MG63 (cell line): ENCODE data around the gene TEDDM1. TPM values are rescaled to one million over a fixed set of nuclear protein-coding genes. Genes with fewer than 3 reads are reported as not detected.

Experiments used
- DNase-seq: peaks from one replicate; pipeline ENCODE4 v3.0.0-alpha.2; 2020
- H3K27me3 ChIP-seq: fragments of 250-450 bp; sonication (Bioruptor Pico); 2 replicates; pipeline ENCODE4 v1.5.1; 2020; ENCODE audit warnings: mild to moderate bottlenecking, moderate library complexity
- H3K36me3 ChIP-seq: fragments of 250-450 bp; sonication (Bioruptor Pico); 2 replicates; pipeline ENCODE4 v1.5.1; 2020; ENCODE audit warnings: mild to moderate bottlenecking, moderate library complexity
- H3K4me3 ChIP-seq: fragments of 250-450 bp; sonication (Bioruptor Pico); 2 replicates; pipeline ENCODE4 v1.5.1; 2020; ENCODE audit warnings: mild to moderate bottlenecking, moderate library complexity
- H3K9me3 ChIP-seq: fragments of 250-450 bp; sonication (Bioruptor Pico); 2 replicates; pipeline ENCODE4 v1.5.1; 2020; ENCODE audit warnings: mild to moderate bottlenecking, moderate library complexity
- total RNA-seq: library from RNA; depleted of rRNA; stranded (reverse); fragments of >200 nt; shearing (Covaris generic); gene quantifications from 2 replicates; pipeline ENCODE4 v1.2.3, GENCODE V29; 2014; ENCODE audit warnings: low replicate concordance; rRNA removed

Gene TEDDM1
- total RNA-seq, 1 experiment from 2014 or later, result not detected

DNA sequence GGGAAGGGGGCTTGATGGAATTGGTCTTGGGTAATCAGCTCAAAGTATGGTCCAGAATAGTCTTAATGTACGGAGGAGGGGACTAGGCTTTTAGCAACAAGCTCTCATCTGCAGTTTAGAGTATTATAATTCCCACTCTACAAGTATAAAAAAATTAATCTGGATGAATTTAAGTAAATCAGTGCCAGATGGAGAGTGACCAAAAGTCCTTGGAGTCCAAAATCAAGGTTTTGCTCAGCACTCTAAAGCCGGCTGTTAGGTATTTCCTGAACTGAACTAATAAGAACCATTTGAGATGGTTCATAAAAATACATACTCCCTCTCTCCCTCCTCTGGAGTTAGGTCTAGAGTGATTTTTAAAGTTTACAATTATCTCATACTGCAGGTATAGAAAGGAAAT is 32.5 kb downstream of the TEDDM1 start:
- DNase-seq, result no peak
- H3K9me3 ChIP-seq, result no peaks in the 10 kb centered on the region
- H3K36me3 ChIP-seq, result no peaks in the 10 kb centered on the region

DNA sequence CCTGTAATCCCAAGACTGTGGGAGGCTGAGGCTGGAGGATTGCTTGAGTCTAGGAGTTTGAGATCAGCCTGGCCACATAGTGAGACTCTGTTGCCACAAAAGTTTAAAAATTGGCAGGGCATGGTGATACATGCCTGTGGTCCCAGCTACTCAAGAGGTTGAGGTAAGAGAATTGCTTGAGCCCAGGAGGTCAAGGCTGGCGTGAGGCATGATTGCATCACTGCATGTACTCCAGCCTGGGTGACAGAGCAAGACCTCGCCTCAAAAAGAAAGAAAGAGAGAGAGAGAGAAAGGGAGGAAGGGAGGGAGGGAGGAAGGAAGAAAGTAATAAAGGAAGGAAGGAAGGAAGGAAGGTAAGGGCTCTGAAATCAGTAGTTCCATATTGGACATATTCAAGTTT is 33.9 kb downstream of the TEDDM1 start:
- no peaks in the 10 kb centered on the region for H3K27me3 ChIP-seq
- H3K9me3 ChIP-seq, result no peaks in the 10 kb centered on the region
- DNase-seq, result peak; percentile 23
- no peaks in the 10 kb centered on the region for H3K36me3 ChIP-seq
- H3K4me3 ChIP-seq, result no peak overlapping the region

More for the DNA sequence above, 32.5 kb downstream of the TEDDM1 start:
- no peaks in the 10 kb centered on the region for H3K27me3 ChIP-seq
- no peak overlapping the region for H3K4me3 ChIP-seq

DNA sequence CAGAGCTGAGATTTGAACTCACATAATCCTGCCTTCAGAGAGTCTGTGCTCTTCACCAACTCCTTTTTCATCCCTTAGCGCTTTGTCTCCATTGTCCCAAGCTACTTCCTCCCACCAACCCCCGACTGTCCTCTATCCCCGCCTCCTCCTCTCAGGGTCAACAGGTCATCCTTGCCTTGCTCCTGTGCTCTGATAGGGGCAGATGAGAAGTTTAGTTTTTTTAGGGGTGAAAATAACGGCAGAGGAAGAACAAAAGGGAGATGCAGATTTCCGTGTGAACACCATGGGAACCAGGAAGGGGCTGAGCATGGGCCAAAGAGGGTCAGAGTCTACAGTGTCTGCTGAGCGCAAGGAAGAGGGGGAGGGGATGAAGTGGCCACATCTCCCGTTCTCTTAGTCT is 40.8 kb downstream of the TEDDM1 start:
- H3K27me3 ChIP-seq, result no peaks in the 10 kb centered on the region
- no peaks in the 10 kb centered on the region for H3K9me3 ChIP-seq
- no peak for DNase-seq
- H3K4me3 ChIP-seq, result no peak overlapping the region
- H3K36me3 ChIP-seq, result no peaks in the 10 kb centered on the region

DNA sequence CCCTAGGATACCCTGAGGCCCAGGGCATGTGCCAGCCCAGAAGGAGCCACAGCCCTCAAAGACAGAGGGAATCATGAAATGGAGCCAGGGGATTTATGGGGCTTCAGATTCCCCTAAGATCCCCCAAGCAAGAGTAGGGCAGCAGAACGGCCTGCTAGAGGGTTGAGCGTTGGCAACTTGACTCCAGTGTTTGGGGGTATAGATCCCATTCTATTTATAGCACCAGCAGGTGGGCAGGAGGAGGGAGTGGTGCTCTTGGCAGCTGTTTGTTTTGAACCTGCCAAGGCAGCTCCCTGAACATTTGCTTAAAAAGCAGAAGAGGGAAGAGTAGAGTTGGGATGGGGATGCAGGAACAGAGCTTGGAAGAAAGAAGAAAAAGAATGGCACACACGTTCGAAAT is 42.6 kb downstream of the TEDDM1 start:
- H3K9me3 ChIP-seq, result no peaks in the 10 kb centered on the region
- no peaks in the 10 kb centered on the region for H3K27me3 ChIP-seq
- no peaks in the 10 kb centered on the region for H3K36me3 ChIP-seq
- DNase-seq, result no peak
- no peak overlapping the region for H3K4me3 ChIP-seq

DNA sequence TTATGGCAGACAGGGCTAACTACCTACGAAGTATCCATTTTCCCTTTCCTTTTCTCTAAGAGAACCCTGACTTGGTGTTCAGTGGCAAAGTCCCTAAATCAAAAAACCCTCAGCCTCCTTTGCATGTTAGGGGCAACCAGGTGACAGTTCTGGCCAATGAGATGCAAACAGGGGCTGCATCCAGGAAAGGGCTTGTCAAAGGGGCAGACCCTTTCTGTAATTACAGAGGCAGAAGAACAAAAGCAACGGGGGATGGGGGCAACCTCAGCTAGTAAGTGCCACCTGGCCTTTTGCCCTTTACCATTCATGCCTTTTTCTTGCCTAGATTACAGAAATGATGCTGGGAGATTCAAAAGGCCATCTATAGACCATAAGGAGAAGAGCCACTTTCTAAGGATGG is 43.3 kb downstream of the TEDDM1 start:
- no peaks in the 10 kb centered on the region for H3K36me3 ChIP-seq
- no peak for DNase-seq
- H3K27me3 ChIP-seq, result no peaks in the 10 kb centered on the region

DNA sequence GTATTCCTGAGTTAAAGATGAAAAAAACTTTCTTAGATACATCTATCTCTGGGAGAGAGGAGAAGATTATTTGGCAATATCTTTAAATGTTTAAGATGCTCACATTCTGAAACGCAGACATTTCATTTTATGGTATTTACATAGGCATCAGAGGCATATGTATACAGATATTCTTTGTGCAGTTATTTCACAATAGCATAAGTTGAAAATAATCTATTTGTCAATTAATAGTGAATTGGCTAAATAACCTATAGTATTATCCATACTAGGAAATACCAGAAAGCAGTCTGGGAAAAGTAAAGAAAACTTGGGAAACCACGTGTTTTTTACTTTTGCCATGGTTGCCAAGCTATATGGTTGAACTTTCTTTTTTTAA is 44.8 kb downstream of the TEDDM1 start:
- H3K4me3 ChIP-seq, result no peak overlapping the region
- DNase-seq, result no peak
- no peaks in the 10 kb centered on the region for H3K9me3 ChIP-seq
- no peaks in the 10 kb centered on the region for H3K27me3 ChIP-seq
- no peaks in the 10 kb centered on the region for H3K36me3 ChIP-seq

More for the DNA sequence above, 43.3 kb downstream of the TEDDM1 start:
- H3K4me3 ChIP-seq, result no peak overlapping the region
- H3K9me3 ChIP-seq, result no peaks in the 10 kb centered on the region

DNA sequence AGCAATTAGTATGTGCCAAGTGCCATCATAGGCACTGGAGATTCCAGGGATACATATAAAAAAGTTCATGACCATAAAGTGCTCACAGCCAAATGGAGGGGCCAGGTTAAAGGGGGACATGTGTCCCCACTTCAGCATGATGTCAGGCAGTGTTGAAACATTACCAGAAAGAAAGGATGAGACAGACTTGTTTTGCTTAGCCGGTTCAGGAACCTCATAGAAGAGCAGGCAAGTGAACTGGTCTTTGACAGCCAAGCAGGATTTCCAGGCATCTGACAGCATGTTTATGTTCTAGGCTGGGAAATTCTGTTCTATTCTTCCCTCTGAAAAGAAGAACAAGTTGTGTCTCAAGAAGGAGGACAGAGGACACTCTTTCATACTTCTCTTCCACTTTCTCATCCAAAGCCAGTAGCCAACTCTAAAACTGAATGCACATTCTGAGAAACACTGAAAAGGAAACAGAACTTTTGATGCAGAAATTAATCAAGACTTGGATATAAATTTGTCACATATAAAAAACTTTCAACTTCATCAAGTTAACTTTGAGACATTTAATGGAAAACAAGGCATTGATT is 48.6 kb downstream of the TEDDM1 start:
- Histone ChIP-seq H3K27me3 (no peaks in the 10 kb centered on the region), H3K9me3 (no peaks in the 10 kb centered on the region), H3K4me3 (no peak overlapping the region), H3K36me3 (no peaks in the 10 kb centered on the region)
- no peak for DNase-seq

DNA sequence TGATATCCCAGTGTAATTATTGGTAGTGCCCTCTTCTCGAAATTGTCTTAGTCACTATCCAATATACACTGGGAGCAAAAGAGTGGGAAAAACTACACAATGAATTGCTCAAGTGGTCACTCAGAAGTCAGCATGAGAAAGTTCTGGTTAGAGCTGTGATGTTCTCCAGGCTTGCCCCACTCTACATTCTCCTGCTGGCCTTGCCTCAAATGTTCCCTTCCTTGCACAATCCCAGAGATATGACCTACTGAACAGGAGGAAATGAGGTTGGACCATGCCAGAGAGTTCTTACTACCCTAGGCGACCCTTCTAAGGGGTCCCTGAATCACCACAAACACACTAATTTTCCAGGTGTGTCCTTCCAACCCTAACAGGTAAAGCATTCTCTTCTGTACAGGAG is 49.6 kb downstream of the TEDDM1 start:
- Histone ChIP-seq H3K9me3 (no peaks in the 10 kb centered on the region), H3K36me3 (no peaks in the 10 kb centered on the region), H3K27me3 (no peaks in the 10 kb centered on the region), H3K4me3 (no peak overlapping the region)
- DNase-seq, result no peak

DNA sequence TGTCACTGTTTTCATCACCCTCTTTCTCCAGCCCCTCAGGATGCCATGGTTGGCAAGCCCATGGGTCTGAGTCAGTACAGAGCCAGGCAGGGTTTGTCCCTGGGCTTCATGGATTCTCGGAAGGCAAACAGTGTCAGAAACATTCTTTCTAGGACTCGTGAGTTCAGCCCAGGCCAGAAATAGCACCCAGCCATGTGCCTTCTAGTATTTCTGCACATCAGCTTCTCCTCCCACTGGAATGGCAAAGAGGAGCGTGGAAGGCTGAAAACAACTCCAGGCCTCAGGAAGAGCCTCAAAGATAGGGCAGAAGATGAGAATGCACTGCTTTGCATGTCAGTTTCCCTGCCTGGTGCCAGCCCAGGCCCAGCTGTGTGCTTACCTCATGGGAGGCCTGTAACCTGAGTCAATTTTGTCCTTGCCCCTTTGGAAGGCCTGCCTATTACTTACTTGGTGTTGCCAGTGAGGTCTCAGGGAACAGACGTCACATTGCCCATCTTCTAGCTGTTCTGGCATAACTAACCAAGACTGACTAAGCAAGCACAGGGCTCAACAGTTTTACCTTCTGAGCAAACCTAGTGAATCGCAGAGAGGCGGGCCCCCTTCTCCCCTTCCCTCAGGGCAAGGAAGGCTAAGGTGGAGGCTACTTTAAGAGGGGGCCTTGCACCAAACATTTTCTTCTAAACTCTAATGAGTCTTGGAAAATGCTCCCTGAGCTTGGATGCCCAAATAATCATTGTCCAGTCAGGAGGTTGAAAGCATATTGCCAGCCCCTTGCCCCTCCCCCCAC is 51.3 kb downstream of the TEDDM1 start:
- DNase-seq, result no peak
- Histone ChIP-seq H3K27me3 (no peaks in the 10 kb centered on the region), H3K36me3 (no peaks in the 10 kb centered on the region), H3K4me3 (no peak overlapping the region), H3K9me3 (no peaks in the 10 kb centered on the region)

Other genes with a start within 250 kb of the TEDDM1 start
- gene GLUL, start 8.9 kb downstream of the TEDDM1 start, total RNA-seq, result 158 and 173 TPM in 2 replicates
- gene RGSL1, start 49.5 kb upstream of the TEDDM1 start, total RNA-seq, result not detected in 2 replicates
- gene RNASEL, start 188.6 kb upstream of the TEDDM1 start, total RNA-seq, result 4.0 TPM in 2 replicates
- 0.40 TPM in 1 of 2 replicates, not detected in the other for gene RGS16, start 203.7 kb upstream of the TEDDM1 start, total RNA-seq